RWPE1 (cell line): ENCODE results near the gene CDC45.

Experiments
- CTCF ChIA-PET: fragments of 350-600 bp; sonication (Branson Sonifier 250); formaldehyde crosslinking; extraction: SDS; loops from one replicate; lab custom pipeline; 2021; lab: Yijun Ruan, JAX
- POLR2A ChIA-PET: fragments of 400-600 bp; formaldehyde crosslinking; extraction: SDS; loops from one replicate; lab custom pipeline; 2020; ENCODE audit warnings: antibody characterized with exemption; ENCODE audit not compliant: low non-redundant PET; lab: Yijun Ruan, JAX
- DNase-seq: peaks from one replicate; pipeline ENCODE4 v3.0.0; 2012; ENCODE audit warnings: low spot score
- H3K27ac ChIP-seq: fragments of 450-650 bp; 2 replicates; pipeline ENCODE4 v1.5.1; 2017
- TF ChIP-seq, protein P1 (sequence below): fragments of 450-650 bp; conservative IDR thresholded peaks from 2 replicates; pipeline ENCODE4 v1.5.1; 2017; ENCODE audit warnings: low read depth, mild to moderate bottlenecking

CDC45 gene

DNA sequence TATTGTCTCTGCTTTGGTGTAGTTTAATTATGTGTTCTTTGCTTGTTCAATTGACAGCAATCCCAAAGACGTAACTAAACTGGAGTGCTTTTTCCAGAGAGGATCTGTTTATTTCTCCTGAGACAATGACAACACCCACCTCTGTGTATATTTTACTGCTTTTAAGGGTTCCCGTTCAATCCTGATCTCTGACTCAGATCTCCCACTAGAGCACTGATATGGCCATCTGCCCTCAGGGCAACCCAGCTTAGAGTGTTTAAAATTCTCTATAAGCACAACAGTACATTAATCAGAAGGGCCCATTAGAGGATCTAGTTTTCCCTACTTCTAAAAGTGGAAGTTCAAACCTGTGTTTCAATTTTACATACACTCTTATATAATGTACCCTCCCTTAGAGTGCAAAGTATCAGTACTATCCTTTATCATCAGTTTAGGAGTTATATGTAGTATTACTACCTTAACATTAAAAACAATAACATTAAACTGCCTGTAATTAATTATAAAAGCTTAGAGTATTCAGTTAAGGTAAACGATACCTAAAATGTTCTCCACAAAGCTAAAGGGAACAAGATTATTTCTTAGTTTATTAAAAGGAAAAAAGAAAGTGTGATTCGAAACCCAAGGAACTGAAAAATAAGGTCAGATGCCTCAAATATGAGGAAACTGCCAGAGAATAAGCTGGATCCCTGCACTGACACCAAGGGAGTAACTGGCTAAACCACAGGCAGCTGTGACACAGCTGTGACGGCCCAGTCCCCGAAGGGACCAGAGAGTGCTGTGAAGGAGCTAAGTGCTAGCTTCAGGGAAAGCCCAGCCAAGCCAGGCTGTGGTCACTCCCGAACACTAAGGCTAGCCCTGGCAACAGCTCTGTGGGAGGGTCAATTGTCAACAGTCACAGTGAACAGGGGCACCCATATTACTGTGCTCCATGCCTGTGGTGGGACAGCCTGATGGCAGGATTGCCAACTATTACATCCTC lies 15.9 kb upstream of the CDC45 start:
- no peak overlapping the region; the same call in 1 of the 2 replicates for H3K27ac ChIP-seq
- ChIA-PET POLR2A (no interaction called here), CTCF (no interaction called here)
- no peak for DNase-seq
- TF ChIP-seq, protein P1, sequence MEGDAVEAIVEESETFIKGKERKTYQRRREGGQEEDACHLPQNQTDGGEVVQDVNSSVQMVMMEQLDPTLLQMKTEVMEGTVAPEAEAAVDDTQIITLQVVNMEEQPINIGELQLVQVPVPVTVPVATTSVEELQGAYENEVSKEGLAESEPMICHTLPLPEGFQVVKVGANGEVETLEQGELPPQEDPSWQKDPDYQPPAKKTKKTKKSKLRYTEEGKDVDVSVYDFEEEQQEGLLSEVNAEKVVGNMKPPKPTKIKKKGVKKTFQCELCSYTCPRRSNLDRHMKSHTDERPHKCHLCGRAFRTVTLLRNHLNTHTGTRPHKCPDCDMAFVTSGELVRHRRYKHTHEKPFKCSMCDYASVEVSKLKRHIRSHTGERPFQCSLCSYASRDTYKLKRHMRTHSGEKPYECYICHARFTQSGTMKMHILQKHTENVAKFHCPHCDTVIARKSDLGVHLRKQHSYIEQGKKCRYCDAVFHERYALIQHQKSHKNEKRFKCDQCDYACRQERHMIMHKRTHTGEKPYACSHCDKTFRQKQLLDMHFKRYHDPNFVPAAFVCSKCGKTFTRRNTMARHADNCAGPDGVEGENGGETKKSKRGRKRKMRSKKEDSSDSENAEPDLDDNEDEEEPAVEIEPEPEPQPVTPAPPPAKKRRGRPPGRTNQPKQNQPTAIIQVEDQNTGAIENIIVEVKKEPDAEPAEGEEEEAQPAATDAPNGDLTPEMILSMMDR: no peak

DNA sequence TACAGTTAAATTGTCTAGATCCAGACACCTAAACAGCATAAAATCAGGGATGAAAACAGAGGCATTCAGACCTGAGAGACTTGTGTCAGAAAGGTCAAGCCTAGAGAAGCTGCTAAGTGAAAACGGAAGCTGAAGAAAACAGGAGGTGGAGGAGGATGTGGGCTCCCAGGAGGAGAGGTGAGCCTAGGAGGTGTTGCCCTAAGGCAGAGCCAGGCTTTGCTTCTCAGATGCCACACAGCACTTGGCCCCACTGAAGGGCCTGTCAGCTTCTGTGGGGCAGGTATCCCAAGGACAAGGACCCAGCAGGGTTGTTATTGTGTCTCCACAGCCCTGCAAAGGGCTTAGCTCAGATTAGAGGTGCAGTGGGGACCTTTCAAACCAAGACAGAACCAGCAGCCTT lies 15.2 kb upstream of the CDC45 start:
- TF ChIP-seq, protein P1: no peak
- no peak for DNase-seq
- ChIA-PET POLR2A (no interaction called here), CTCF (no interaction called here)
- no peak overlapping the region for H3K27ac ChIP-seq

DNA sequence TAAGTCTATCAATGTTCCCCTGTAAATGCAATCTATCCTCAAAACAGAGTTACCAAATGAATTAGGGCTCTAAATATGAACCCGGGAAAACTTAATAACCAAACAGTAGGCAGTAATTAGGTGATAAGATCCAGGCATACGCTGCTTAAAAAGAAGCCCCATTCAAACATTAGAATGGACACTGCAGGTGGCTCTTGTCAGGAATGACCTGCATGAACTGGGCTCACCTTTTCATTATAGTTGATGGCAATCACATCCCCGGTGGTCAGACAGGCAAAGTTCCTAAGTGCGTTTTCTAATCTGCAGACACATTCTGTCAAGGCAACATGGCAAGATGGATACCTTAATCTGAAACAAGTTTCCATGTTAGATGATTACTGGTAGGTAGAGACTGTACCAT lies 14.7 kb upstream of the CDC45 start:
- H3K27ac ChIP-seq: no peak overlapping the region
- DNase-seq: no peak
- TF ChIP-seq, protein P1: no peak
- ChIA-PET CTCF (no interaction called here), POLR2A (no interaction called here)

DNA sequence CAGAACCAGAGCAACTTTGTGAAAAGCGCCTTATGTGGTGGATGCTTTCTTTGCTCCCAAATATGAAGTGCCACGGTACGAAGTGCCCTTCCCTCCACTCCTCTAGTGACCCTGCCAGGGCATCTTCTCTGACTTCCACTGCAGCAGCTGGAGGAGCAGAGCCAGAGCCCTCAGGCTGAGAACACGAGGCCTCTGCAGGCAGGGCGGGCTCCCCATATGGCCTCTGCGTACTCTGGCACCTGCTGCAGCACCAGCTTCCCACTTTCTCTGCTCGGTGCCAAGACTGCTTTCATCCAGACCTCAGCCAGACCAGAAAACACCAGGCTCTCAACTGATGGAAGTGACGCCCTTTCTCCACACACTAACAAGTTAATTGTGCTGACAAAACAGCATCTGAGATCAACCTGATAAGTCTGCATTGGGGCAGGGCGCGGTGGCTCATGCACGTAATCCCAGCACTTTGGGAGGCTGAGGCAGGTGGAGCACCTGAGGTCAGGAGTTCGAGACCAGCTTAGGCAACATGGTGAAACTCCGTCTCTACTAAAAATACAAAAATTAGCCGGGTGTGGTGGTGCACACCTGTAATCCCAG lies 13.5 kb upstream of the CDC45 start:
- TF ChIP-seq, protein P1: no peak
- ChIA-PET POLR2A (no interaction called here), CTCF (no interaction called here)
- DNase-seq: no peak
- no peak overlapping the region for H3K27ac ChIP-seq

DNA sequence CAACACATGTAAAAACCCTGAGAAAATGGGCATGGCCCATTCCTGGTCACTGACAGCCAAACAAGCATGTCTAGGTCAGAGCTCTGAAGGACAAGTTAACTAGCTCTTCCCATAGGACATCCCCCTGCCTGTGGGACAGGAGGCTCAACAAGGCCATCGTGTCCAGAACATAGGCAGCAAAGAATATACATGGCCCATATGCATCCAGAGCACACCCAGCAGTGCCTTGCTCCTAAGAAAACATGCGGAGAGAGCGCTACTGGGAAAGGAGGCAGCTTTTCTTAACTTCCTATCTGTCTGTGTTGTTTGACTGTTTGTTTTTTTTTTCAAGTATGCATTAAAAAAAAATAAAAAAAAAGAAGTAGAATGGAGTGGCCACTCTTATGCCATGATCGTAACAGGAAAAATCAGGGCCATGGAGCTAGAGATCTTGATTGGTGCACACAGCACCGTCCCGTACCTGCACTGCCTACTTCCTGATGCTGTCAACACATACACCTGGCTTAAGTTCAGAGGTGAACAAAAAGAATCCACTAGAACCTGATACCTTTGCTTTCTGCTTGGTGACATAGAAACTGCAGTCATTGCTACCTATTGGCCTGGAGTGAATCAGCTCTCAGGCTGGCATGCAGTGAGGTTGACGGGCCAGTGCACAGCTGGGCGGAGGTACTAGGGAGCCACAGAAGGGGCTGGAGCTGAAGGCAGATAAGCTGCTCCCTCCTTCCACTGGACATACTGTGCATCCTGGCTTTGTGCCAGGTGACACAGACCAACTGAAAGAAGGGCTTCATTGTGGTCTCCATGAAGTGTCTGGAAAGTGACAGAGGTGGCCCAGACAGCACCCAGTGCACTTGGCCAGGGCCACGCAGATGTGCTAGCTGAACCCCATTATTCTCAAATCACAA lies 12.6 kb upstream of the CDC45 start:
- ChIA-PET CTCF (interaction anchor here (0.6 kb wide), 1 partner anchor 163 kb away, joined by 4 read pairs; no protein-coding TSS in a partner anchor), POLR2A (no interaction called here)

More for the DNA sequence above, 12.6 kb upstream of the CDC45 start:
- DNase-seq: no peak
- TF ChIP-seq, protein P1: no peak
- no peak overlapping the region for H3K27ac ChIP-seq
